ENCODE measurements around the gene SEPTIN11. TPM values are rescaled to one million over a fixed set of nuclear protein-coding genes. Genes with fewer than 3 reads are reported as not detected.

The SEPTIN11 gene
- polyA plus RNA-seq, 1 donor (not counting 4 experiments of a cell fraction or from before 2014, with no cell fraction given) = 99.3 TPM

DNA sequence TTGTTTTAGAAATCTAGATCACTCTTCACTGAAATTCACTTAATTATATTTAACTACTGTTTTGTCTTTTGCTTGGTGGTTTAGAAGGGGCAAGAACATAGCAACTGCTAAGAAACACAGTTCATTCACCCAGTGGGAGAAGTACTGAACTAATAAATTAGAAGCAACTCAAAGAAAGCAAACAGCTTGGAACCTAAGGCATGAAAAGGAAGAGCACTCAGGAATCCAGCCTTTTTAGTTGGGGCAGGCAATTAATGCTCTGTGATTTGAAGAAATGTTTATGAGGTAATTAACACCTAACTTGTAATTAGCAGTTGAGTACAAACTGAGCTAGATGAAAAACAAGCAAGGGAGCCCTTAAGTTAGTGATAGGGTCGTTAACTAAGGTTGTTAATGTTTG is 22.8 kb downstream of the SEPTIN11 start:
- no peaks in the 10 kb centered on the region for H3K9me1 ChIP-seq (ENCODE audit: control insufficient read depth, extremely low read depth, insufficient read depth, low read length)
- TF ChIP-seq, protein P1, sequence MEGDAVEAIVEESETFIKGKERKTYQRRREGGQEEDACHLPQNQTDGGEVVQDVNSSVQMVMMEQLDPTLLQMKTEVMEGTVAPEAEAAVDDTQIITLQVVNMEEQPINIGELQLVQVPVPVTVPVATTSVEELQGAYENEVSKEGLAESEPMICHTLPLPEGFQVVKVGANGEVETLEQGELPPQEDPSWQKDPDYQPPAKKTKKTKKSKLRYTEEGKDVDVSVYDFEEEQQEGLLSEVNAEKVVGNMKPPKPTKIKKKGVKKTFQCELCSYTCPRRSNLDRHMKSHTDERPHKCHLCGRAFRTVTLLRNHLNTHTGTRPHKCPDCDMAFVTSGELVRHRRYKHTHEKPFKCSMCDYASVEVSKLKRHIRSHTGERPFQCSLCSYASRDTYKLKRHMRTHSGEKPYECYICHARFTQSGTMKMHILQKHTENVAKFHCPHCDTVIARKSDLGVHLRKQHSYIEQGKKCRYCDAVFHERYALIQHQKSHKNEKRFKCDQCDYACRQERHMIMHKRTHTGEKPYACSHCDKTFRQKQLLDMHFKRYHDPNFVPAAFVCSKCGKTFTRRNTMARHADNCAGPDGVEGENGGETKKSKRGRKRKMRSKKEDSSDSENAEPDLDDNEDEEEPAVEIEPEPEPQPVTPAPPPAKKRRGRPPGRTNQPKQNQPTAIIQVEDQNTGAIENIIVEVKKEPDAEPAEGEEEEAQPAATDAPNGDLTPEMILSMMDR (optimal IDR thresholded peaks at IDR 0.05 in 1 of 3, IDR thresholded peaks at IDR 0.05 in 1 of 3, conservative IDR thresholded peaks at IDR 0.05 in 1 of 3; ENCODE audit: extremely low read depth in 1 of 3, insufficient read depth in 2 of 3, low read length in 3 of 3) = no peak
- TF ChIP-seq EZH2 (IDR thresholded peaks at IDR 0.05; ENCODE audit: low read length) = no peak
- no peak overlapping the region for H3K27ac ChIP-seq (ENCODE audit: control insufficient read depth, insufficient read depth, low read length)
- H3K4me1 ChIP-seq (ENCODE audit: control insufficient read depth, extremely low read depth, insufficient read depth, low read length) = peaks cover 2% of the 10 kb centered on the region
- H3K4me3 ChIP-seq (ENCODE audit: control insufficient read depth in 2 of 3, extremely low read depth in 1 of 3, insufficient read depth in 2 of 3, low read depth in 1 of 3, low read length in 3 of 3) = no peak overlapping the region
- no peak overlapping the region for H2AFZ ChIP-seq (ENCODE audit: control insufficient read depth, low read length)
- dilution Hi-C loops (cut with MboI; ENCODE audit: extremely low pct_ligation_motif_present, low sequenced_read_pairs) = no loop called here
- no peak overlapping the region for H3K9ac ChIP-seq (ENCODE audit: control insufficient read depth, extremely low read depth, insufficient read depth, low read length)
- H3K27me3 ChIP-seq (ENCODE audit: control insufficient read depth, extremely low read depth, insufficient read depth, low read length) = no peaks in the 10 kb centered on the region
- no peaks in the 10 kb centered on the region for H4K20me1 ChIP-seq (ENCODE audit: control insufficient read depth, extremely low read depth, insufficient read depth, low read length)
- H3K4me2 ChIP-seq (ENCODE audit: control insufficient read depth, extremely low read depth, insufficient read depth, low read depth, low read length) = no peak overlapping the region
- DNase-seq (ENCODE audit: low read depth, low spot score) = no peak
- peaks cover 47% of the 10 kb centered on the region for H3K79me2 ChIP-seq (ENCODE audit: control insufficient read depth, insufficient read depth, low read length)
- FAIRE-seq = no peak
- peaks cover 3 to 4% of the 10 kb centered on the region in 2 experiments for H3K36me3 ChIP-seq (ENCODE audit: control insufficient read depth in 2 of 2, extremely low read depth in 1 of 2, insufficient read depth in 2 of 2, low read length in 2 of 2)
- no peaks in the 10 kb centered on the region for H3K9me3 ChIP-seq (ENCODE audit: control insufficient read depth, low read depth, low read length)

DNA sequence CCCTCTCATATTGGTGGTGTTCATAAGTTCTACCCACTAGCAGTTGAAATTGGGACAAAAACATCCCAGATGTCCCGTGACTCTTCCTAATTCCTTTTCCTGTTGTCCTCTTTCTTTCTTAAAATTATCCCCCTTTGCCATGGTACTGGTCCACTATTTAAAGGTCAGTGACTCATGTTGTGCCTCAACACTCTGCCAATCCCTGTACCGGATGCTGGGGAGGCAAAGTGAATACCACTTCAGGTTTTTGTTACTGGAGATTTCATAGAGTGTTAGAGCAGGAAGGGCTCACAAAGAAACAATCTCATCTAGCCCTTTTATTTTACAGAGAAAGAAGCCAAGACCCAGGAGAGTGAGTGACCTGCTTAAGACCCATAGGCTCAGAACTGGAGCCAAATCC is 24.6 kb downstream of the SEPTIN11 start:
- no peaks in the 10 kb centered on the region for H3K27me3 ChIP-seq (ENCODE audit: control insufficient read depth, extremely low read depth, insufficient read depth, low read length)
- no peaks in the 10 kb centered on the region for H3K9me1 ChIP-seq (ENCODE audit: control insufficient read depth, extremely low read depth, insufficient read depth, low read length)
- H4K20me1 ChIP-seq (ENCODE audit: control insufficient read depth, extremely low read depth, insufficient read depth, low read length) = no peaks in the 10 kb centered on the region
- peaks cover 3 to 4% of the 10 kb centered on the region in 2 experiments for H3K36me3 ChIP-seq (ENCODE audit: control insufficient read depth in 2 of 2, extremely low read depth in 1 of 2, insufficient read depth in 2 of 2, low read length in 2 of 2)
- no peak overlapping the region for H3K4me2 ChIP-seq (ENCODE audit: control insufficient read depth, extremely low read depth, insufficient read depth, low read depth, low read length)
- DNase-seq (ENCODE audit: low read depth, low spot score) = no peak
- H3K4me3 ChIP-seq (ENCODE audit: control insufficient read depth in 2 of 3, extremely low read depth in 1 of 3, insufficient read depth in 2 of 3, low read depth in 1 of 3, low read length in 3 of 3) = no peak overlapping the region
- no peak overlapping the region for H3K27ac ChIP-seq (ENCODE audit: control insufficient read depth, insufficient read depth, low read length)
- no peaks in the 10 kb centered on the region for H3K9me3 ChIP-seq (ENCODE audit: control insufficient read depth, low read depth, low read length)
- H3K79me2 ChIP-seq (ENCODE audit: control insufficient read depth, insufficient read depth, low read length) = peaks cover 54% of the 10 kb centered on the region
- H3K4me1 ChIP-seq (ENCODE audit: control insufficient read depth, extremely low read depth, insufficient read depth, low read length) = peaks cover 13% of the 10 kb centered on the region
- no peak overlapping the region for H3K9ac ChIP-seq (ENCODE audit: control insufficient read depth, extremely low read depth, insufficient read depth, low read length)
- TF ChIP-seq EZH2 (IDR thresholded peaks at IDR 0.05; ENCODE audit: low read length) = no peak
- TF ChIP-seq, protein P1 (optimal IDR thresholded peaks at IDR 0.05 in 1 of 3, IDR thresholded peaks at IDR 0.05 in 1 of 3, conservative IDR thresholded peaks at IDR 0.05 in 1 of 3; ENCODE audit: extremely low read depth in 1 of 3, insufficient read depth in 2 of 3, low read length in 3 of 3) = no peak
- dilution Hi-C loops (cut with MboI; ENCODE audit: extremely low pct_ligation_motif_present, low sequenced_read_pairs) = no loop called here
- no peak overlapping the region for H2AFZ ChIP-seq (ENCODE audit: control insufficient read depth, low read length)
- FAIRE-seq = no peak

Measured in keratinocyte (primary cell).